ENCODE measurements around the gene ACAD10. TPM values are rescaled to one million over a fixed set of nuclear protein-coding genes. Genes with fewer than 3 reads are reported as not detected.

Gene ACAD10
- total RNA-seq, 1 experiment from 2014 or later: 25.3 TPM

- RAD21 ChIA-PET (ENCODE audit: low non-redundant PET in 1 of 2, low total read pairs in 2 of 2, uncharacterized antibody in 2 of 2, unreplicated experiment in 2 of 2): no interaction called here
Observed at GRCh38 chr12:111653596-111653995, 32.3 kb upstream of the ACAD10 start.

More at GRCh38 chr12:111653596-111653995, 32.3 kb upstream of the ACAD10 start:
- ATAC-seq: no peak
- no peak overlapping the region for H3K4me2 ChIP-seq (ENCODE audit: low read length)
- no TSS peak for BruUV-seq (replicated peaks)
- TF ChIP-seq FOSL1 (IDR thresholded peaks at IDR 0.05; ENCODE audit: low read depth): no peak
- TF ChIP-seq SP1 (IDR thresholded peaks at IDR 0.05; ENCODE audit: low read depth): no peak
- no peak for TF ChIP-seq EZH2phosphoT487 (IDR thresholded peaks at IDR 0.05; ENCODE audit: borderline replicate concordance)
- no peak for TF ChIP-seq REST (IDR thresholded peaks at IDR 0.05; ENCODE audit: low read depth)
- no peak for TF ChIP-seq ELF1 (IDR thresholded peaks at IDR 0.05; ENCODE audit: borderline replicate concordance, low read depth)
- TF ChIP-seq POLR2A (IDR thresholded peaks at IDR 0.05; ENCODE audit: borderline replicate concordance, extremely low read depth, insufficient read depth, insufficient read length): no peak
- TF ChIP-seq, protein P1, sequence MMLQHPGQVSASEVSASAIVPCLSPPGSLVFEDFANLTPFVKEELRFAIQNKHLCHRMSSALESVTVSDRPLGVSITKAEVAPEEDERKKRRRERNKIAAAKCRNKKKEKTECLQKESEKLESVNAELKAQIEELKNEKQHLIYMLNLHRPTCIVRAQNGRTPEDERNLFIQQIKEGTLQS (IDR thresholded peaks at IDR 0.05): no peak
- no peak for TF ChIP-seq CEBPB (IDR thresholded peaks at IDR 0.05; ENCODE audit: low read depth)
- H3K27ac ChIP-seq (ENCODE audit: low read depth, low read length): no peak overlapping the region
- no peaks in the 10 kb centered on the region for H3K9me2 ChIP-seq (ENCODE audit: insufficient read depth)
- H3K27me3 ChIP-seq (ENCODE audit: insufficient read depth, low read length): no peaks in the 10 kb centered on the region
- no peak overlapping the region for H3K4me3 ChIP-seq (replicated peaks in 1 of 2; ENCODE audit: low read depth in 1 of 2, low read length in 2 of 2)
- H3K9me3 ChIP-seq (ENCODE audit: control insufficient read depth in 1 of 2, insufficient read depth in 1 of 2, low read depth in 1 of 2, low read length in 2 of 2): no peaks in the 10 kb centered on the region
- H4K20me1 ChIP-seq (ENCODE audit: insufficient read depth): no peaks in the 10 kb centered on the region
- H3K36me3 ChIP-seq (ENCODE audit: control insufficient read depth in 1 of 2, insufficient read depth in 2 of 2, low read length in 2 of 2): peaks cover 12 to 29% of the 10 kb centered on the region in 2 experiments
- no peak for DNase-seq (ENCODE audit: low read depth, low spot score)
- no peak overlapping the region for H2AFZ ChIP-seq (ENCODE audit: low read depth, low read length, poor library complexity, severe bottlenecking)
- intact Hi-C loops (cut with micrococcal nuclease): no loop called here
- CTCF ChIA-PET: no interaction called here
- POLR2A ChIA-PET: interaction anchor here (0.6 kb wide), 1 partner anchor 364 kb away, joined by 4 read pairs; no protein-coding TSS in a partner anchor
- H3K9ac ChIP-seq (ENCODE audit: low read length): no peak overlapping the region
- no peaks in the 10 kb centered on the region for H3K4me1 ChIP-seq (ENCODE audit: control insufficient read depth in 1 of 2, insufficient read depth in 2 of 2, low read length in 2 of 2)
- no peaks in the 10 kb centered on the region for H3K79me2 ChIP-seq (ENCODE audit: insufficient read depth, low read length)

Data from HCT116 (cell line).